ENCODE results near the gene TBC1D5. TPM values are rescaled to one million over a fixed set of nuclear protein-coding genes. Genes with fewer than 3 reads are reported as not detected.
"Not testable (repeated sequence)": the region's sequence is repeated elsewhere in the genome, so short reads cannot be mapped to it uniquely, and the experiment has no call there.

Gene TBC1D5
- total RNA-seq, 1 experiment from 2014 or later: 51.3 TPM

DNA sequence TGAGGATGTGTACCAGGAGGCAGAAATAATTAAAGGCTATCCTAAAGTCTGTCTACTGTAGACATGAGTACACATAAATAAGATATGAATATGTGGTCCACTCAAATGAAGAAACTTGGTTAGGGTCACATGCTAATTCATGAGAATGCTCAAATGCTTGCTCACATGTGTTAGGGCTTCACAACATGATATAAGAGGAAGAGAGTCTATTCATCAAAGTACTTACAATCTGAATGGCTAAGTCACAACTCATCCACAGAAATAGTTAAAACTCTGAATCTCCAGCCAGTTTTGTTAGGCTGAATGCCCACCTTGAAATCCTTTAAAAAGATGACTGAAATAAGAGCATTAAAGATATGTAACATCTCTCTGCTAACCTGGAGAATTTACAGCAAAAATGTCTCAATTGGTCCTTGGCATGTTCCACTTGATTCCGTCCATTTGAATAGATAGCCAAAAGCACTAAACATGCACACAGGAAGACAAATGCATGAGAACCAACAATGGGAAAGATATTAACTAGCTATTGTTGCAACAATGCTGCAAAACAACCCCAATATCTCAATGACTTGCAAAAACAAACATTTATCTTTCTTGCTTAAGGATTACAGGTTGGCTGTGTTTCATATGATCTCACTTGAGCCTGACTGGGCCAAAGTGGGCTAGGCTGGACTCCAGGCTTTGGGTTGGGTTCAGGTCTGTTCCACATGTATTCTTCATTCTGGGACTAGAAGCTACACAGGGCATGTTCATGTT lies 10.6 kb upstream of the TBC1D5 start:
- in situ Hi-C loops (cut with HindIII; ENCODE audit: low sequenced_read_pairs): no loop called here
- no peak for DNase-seq (ENCODE audit: low spot score)

DNA sequence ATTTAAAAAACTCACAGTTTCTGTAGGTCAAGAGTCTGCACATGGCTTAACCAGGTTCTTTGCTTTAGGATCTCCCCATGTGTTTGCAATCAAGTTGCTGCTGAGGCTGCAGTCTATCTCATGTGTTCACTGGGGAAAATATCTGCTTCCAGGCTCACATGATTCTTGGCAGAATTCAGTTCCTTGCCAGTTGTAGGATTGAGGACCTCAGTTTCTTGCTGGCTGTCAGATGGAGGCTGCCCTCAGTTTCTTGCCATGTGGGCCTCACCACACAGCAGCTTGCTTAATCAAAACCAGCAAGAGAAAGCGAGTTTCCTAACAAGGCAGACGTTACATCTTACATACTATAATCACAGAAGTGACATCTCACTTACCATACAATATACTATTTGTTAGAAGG lies 10.0 kb upstream of the TBC1D5 start:
- in situ Hi-C loops (cut with HindIII; ENCODE audit: low sequenced_read_pairs): no loop called here
- DNase-seq (ENCODE audit: low spot score): no peak

DNA sequence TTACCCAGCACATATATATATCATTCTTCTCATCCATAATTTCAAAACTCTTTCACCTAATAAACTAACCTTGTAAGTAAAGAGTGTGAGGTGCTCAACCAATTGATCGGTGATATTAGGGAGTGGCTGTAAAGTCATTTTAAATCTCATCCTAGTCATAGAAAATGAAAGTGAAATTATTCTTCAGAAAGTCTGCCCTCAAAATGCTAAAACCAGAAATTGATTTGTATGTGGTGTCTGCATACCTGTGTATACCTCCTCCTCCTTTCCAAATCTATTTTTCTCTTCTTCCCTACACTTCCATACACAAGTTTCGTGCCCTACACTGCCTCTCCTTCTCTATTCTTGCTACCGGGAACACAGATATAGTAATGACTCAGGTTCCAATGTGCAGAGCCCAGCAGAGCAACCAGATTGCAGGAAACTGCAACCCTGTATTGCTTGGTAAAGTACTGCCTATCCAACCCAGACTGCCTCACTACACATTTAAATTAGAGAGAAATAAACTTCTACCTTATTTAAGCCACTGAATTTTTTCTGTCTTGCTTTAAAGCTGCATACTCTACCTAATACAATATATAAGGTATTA lies 7.4 kb upstream of the TBC1D5 start:
- in situ Hi-C loops (cut with HindIII; ENCODE audit: low sequenced_read_pairs): no loop called here
- no peak for DNase-seq (ENCODE audit: low spot score)

DNA sequence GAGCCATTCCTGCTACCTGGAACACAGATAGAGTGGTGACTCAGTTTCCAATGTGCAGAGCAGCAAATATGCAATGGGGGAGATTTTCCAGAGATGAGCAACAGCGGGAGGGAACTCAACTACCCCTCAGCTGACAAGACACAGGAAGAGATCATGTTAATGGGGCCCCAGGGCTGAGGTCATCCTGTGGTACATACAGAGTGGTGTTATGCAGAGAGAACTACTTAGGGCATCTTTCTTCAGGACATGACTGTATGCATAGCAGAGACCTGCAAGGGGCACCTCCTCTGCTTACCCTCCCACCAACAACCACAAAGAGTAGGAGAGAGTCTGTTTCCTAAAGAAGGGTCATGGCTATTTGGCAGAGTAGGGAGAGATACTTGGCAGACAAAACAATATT lies 6.8 kb upstream of the TBC1D5 start:
- in situ Hi-C loops (cut with HindIII; ENCODE audit: low sequenced_read_pairs): no loop called here
- no peak for DNase-seq (ENCODE audit: low spot score)

DNA sequence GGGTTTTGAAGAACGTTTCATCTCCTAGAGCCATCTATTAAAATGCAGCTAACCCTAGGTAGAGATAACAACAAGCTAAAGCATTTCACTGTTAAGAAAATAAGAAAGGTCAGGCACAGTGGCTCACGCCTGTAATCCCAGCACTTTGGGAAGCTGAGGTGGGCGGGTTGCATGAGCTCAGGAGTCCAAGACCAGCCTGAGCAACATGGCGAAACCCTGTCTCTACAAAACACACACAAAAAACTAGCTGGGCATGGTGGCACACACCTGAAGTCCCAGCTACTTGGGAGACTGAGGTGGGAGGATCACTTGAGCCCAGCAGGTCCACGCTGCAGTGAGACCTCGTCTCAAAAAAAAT lies 5.4 kb upstream of the TBC1D5 start:
- in situ Hi-C loops (cut with HindIII; ENCODE audit: low sequenced_read_pairs): no loop called here
- no peak for DNase-seq (ENCODE audit: low spot score)

DNA sequence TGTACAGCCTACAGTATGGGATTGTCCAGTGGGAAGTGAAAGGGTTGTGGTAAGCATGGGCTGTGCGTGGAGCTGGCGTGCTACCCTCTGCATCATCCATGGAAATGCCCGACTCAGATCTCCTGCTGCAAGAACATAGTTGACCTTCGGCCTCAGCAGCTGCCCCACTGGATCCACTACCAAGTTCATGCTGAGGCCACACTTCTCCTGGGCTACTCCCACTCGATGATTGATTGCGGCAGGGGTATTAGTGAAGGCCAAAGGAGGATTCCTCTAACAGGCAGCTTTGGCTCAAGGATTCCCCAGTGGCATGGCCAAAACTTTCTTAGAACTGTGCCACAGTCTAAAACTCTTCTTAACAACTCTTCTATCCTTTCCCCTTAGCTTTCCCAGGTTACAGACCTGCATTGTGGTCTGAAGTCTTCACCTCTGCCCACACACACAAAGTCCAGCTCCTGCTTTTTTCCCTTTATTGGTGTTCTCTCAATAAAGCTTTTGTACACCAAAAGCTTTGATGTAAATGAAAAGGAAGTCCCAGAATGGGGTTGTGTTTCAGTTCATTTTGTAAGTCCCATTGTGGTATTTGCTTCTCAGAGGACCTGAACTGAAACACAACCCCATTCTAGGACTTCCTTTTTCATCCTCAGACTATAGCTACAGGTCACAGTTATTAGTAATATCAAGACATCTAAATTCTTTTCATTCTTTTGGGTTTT lies 4.9 kb upstream of the TBC1D5 start:
- in situ Hi-C loops (cut with HindIII; ENCODE audit: low sequenced_read_pairs): no loop called here
- no peak for DNase-seq (ENCODE audit: low spot score)

DNA sequence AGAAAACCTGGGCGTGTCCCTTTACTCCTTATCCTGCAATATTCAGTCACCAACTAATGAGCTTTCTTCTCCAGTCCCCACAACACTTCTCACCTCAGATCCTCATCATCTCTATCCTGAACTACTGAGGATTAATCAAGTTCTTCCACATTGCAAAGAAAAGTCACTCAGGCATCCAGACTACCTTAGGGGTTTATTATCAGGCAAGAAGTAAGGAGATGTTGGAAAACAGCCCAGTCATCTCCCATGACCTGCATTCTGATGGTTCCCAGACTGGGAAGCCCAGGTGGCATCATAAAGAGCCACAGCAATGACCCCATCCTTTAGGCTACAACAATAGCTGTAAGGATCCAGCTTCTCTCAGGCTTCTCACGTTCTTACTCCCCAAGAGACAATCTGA lies 3.5 kb upstream of the TBC1D5 start:
- in situ Hi-C loops (cut with HindIII; ENCODE audit: low sequenced_read_pairs): no loop called here
- DNase-seq (ENCODE audit: low spot score): no peak

DNA sequence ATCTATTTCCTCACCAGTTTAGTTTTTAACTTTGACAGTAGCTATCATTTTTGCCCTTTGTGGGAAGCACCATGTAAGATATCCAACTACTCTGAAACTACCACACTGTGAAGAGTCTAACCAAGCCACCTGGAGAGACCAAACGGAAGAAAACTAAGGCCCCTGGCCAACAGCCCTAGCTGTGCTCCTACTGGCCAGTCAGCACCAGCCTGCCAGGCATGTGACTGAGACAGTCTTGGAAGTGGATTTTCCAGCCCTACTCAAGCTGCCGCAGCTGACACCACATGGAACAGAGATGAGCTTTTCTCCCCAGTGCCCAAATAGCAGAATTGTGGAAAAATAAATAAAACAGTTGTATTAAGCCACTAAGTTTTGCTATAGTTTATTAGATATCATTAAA lies 2.9 kb upstream of the TBC1D5 start:
- no peak for DNase-seq (ENCODE audit: low spot score)
- in situ Hi-C loops (cut with HindIII; ENCODE audit: low sequenced_read_pairs): no loop called here

DNA sequence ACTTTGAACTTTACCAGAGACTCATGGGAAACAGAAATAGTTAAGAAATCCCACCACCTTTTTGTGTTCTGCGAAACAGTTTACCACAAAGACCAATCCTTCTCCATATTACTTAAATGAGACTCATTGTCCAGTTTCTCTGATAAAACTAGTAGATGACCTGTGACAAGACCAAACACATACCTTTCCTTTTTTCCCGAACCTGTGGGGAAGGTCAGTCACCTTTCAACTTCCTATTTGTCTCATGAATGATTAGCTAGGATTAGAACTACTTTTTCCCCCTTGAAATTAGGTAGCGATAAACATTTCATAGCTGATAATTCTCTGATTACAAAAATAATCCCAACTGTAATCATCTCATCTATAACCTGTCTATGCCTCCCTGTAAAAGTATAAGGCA lies 2.3 kb upstream of the TBC1D5 start:
- in situ Hi-C loops (cut with HindIII; ENCODE audit: low sequenced_read_pairs): no loop called here
- DNase-seq (ENCODE audit: low spot score): no peak

DNA sequence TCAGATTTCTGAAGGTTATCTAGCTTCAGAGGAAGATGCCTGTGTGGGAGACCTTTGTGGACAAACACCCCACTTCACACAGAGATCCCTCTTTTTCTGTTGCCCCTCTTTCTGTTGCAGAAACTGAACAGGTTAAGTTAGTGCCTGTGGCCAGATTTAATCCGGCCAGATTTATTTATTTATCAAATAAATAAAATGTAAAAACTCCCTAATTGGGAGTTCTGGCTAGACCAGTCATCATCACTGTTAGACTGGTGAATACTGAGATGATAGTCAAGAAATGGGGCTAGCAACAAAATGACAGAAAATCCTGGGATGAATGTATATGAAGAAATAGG lies 1.2 kb upstream of the TBC1D5 start:
- DNase-seq (ENCODE audit: low spot score): no peak
- in situ Hi-C loops (cut with HindIII; ENCODE audit: low sequenced_read_pairs): no loop called here

DNA sequence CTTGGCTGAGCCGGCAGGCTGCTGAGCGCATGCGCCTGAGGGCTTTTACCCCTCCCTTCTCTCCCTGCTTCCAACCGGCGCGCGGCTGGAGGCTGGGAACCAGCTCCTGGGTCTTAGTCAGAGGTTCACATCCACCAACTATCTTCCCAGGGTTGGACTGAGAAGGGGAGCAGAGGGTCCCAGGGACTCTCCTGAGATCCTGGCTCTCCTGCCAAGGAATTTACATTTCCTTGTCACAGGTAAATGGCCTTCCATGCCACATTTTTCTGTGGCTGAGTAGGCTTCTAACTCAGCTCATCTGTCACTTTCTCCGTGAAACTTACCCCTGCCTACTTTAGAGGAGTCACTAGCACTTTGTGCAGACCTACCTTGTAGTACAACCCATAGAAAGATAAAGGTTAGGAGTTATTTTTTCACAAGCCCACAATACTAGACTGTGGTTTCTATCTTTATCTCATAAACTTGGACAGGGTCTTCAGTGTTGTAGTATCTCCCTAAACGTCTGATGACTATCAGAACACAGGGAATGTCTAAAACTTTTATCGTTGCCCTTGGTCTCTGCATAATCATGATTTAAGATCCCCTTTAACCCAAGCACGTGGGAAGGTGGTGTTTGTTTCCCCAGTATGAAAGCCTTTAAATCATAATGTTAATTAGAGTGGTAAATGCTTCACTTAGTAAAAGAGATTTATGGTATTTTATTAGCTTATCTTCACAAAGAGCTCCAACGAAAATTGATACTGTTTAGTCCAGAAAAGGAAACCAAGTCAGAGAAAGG lies 638 bp upstream of the TBC1D5 start:
- in situ Hi-C loops (cut with HindIII; ENCODE audit: low sequenced_read_pairs): no loop called here
- no peak for DNase-seq (ENCODE audit: low spot score)

DNA sequence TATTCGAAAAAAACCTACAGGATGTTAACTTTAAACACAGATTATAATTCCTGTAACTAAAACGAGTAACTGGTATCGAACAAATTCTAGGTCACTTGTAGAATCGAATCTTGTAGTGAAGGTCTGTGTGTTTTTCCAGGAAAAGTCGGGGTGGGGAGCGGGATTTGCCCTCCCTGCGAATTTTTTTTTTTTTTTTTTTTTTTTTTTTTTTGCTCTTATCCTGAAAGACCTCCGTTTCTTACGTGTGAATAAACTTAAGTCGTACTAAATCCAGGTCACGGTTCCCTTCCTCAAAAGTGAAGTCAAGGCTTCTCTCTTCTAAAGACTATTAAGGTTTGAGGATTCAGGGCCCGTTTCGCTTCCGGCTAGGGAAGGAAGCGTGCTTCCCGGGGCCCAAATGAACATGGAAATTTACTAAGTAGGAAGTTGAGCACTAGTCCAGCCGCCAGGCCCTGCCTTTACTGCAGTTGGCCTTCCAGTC lies 770 bp downstream of the TBC1D5 start:
- in situ Hi-C loops (cut with HindIII; ENCODE audit: low sequenced_read_pairs): no loop called here
- no peak for DNase-seq (ENCODE audit: low spot score)

DNA sequence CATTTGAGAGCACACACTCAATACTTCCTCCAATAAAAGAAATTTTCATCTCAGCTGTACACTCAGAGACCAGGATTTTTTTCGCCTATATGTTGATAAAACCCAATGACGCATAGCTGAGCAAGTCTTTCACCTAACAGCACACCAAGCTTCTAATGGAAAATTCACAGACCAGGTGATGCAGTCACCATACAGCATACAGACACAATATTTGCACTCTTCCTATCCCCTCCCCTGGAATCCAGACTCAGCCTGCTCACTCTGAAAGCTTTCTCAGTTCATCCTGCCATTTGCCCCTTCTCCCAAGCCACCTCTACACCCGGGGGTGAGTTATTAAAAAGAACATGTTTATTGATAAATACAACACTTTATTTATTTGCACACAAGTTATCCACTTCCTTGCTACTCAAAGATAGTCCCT lies 1.7 kb downstream of the TBC1D5 start:
- DNase-seq (ENCODE audit: low spot score): peak; percentile 33
- in situ Hi-C loops (cut with HindIII; ENCODE audit: low sequenced_read_pairs): no loop called here

DNA sequence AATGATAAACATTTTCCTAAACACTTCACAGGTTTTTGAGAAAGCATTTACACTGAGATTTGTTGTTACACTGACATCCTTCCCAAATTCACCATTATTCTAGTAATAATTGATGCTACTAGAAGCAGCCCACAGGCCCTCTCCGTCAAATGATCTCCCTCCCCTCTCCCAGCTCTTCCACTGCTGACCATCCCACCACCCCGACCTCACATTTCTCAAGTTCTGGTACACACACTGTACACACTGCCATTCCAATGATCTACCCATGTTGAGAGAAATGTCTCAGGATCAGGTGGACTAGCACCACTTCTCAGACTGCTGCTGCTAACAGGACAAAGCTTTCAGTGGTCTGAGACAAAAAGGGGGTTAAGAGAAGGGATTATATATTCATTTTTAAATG lies 3.5 kb downstream of the TBC1D5 start:
- in situ Hi-C loops (cut with HindIII; ENCODE audit: low sequenced_read_pairs): no loop called here

DNA sequence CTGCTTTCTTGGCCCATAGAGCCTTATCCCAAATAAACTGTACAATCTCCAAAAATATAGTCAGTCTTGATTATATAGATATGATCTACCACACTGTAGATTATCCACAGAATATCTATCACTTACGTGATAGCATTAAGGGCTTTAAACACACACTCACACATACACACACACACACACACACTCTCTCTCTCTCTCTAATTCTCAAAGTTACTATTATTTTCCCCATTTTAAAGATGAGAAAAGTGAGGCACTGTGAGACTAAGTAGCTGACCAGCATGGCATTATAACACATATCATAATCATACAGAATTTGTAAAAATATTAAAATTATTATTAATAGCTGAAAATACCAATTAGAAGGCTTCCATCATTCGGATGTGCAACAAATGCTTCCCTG lies 4.2 kb downstream of the TBC1D5 start:
- in situ Hi-C loops (cut with HindIII; ENCODE audit: low sequenced_read_pairs): no loop called here
- no peak for DNase-seq (ENCODE audit: low spot score)

More for the DNA sequence above, 3.5 kb downstream of the TBC1D5 start:
- DNase-seq (ENCODE audit: low spot score): no peak

DNA sequence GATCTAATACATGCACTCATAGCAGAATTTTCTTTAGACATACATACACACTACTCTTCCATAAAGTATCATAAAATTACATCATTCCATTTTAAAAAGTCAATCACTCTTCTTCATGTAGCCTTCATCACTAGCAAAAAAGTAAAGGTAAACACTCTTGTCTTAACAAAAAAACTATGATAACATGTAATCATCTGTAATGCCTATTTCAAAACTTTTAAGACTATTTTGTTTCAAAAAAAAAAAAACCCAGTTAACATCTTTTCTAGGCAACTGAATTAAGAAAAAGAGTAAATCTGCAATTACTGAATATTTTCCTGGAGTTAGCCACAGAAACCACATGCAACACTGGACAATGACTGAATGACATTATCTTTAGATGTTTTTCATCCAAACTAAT lies 4.8 kb downstream of the TBC1D5 start:
- DNase-seq (ENCODE audit: low spot score): no peak
- in situ Hi-C loops (cut with HindIII; ENCODE audit: low sequenced_read_pairs): no loop called here

DNA sequence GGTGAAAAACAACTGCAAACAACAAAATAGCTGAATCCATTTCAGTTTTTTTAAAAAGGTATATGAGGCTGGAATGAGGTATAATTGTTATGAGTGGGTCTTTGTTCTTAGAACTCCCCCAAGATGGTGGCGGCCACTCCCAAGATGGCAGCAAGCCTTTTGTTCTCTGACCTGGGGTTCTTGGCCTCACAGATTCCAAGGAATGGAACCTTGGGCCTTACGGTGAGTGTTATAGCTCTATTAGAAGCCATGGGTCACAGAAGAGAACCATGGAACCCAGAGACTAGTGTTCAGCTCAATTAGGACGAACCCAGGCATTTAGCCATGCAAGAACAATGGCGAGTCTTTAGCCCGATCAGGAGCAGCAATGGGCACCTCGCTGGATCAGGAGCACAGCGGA lies 7.1 kb downstream of the TBC1D5 start:
- in situ Hi-C loops (cut with HindIII; ENCODE audit: low sequenced_read_pairs); DNase-seq (ENCODE audit: low spot score): not testable (repeated sequence)

DNA sequence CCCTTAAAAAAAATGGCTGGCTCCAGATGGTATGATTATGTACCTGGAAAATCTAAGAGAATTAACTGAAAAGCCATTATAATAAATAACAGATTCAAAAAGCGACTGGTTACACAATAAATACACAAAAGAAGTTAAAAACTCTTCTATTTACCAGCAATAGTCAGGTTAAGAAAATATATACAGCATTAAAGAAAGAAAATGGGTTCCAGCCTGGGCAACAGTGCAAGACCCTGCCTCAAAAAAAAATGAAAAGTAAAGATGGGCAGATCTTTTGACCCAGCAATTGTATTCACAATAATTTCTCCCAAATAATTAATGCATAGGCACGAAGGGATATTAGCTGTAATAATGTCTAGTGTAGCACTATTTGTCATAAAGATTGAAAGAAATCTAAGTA lies 8.7 kb downstream of the TBC1D5 start:
- DNase-seq (ENCODE audit: low spot score): no peak

DNA sequence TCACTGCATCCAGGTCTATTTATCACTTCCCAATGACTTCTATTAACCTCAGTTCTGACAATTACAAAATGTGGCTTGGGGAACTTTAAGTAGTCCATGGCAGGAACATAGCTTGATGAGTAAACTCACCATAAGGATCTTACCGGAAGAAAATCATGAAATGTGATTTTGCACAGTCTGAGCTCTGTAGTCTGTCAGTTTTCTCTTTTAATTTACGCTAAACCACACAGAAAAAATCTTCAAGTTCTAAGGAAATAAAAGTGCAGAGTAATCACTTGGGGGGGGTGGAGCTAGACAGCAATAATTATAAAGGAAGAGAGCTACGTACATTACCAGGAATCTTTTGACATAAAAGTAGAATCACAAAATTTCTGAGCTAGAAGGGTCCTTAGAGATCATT lies 9.2 kb downstream of the TBC1D5 start:
- in situ Hi-C loops (cut with HindIII; ENCODE audit: low sequenced_read_pairs): no loop called here

More for the DNA sequence above, 8.7 kb downstream of the TBC1D5 start:
- in situ Hi-C loops (cut with HindIII; ENCODE audit: low sequenced_read_pairs): no loop called here

More for the DNA sequence above, 9.2 kb downstream of the TBC1D5 start:
- DNase-seq (ENCODE audit: low spot score): no peak

Measured in G401 (cell line).